Measurements from ENCODE around the gene EXOC6B.

Gene EXOC6B

DNA sequence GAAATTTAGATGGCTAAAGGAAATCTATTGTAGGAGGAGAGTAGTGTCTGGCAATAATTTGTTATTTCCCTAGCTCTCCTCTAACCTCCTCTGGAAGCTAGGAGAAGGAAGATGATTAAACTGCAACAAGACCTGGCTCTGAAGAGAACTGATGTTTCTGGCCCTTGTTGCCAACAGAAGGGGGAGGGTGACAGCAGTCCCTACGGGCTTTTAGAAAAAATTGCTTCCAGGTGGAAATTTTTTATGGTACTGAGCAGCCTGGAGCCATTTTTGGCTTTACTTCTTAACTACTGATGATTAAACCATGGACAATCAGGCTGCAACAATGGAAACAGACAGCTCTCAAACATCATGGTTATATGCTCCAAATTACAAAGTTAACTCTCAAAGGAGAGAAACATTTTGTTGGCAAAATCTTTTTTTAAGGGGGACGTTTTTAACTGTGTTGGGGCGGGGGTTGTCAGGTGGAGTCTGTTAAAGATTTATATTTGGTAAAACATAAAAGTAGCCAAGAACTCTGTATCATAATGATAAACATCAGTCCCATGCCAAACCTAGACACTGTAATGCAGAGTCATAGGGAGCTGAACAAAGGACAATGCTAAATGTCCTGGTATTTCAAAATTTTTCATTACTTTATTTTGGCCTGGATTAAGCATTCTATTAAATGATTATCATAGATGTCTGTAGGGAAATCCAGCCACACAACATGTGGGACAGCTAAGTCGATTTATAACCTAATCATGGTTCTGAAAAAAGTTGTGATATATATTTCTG is 70.0 kb downstream of the EXOC6B start:
- DNase-seq, result no peak
- in situ Hi-C loops (cut with HindIII; ENCODE audit: low pct_ligation_motif_present, low pct_unique_long_range_greater_than_20kb, low sequenced_read_pairs), result no loop called here

DNA sequence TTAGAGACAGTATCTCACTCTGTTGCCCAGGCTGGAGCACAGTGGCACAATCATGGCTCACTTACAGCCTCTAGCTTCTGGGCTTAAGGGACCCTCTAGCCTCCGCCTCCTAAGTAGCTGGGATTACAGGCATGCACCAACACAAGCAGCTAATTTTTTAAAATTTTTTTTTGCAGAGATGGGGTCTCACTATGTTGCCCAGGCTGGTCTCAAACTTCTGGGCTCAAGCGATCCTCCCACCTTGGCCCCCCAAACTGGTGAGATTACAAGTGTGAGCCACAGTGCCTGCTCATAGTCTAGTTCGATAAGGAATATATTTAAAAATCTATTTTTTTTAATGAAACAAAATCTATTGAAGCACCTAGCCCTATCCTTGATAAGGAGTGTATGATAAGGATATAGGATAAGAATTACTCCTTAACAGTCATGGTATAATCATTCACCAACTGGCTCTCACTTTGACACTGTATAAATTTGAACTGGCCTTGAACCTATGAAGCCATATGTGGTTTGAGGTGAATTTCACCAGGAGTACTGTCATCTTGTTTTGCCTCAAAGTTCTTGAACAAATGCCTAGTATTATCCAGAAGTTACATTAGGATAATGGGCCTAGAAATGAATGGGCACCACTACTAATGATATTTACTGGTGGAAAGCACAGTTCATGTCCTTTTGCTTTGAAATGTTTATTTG is 71.1 kb downstream of the EXOC6B start:
- in situ Hi-C loops (cut with HindIII; ENCODE audit: low pct_ligation_motif_present, low pct_unique_long_range_greater_than_20kb, low sequenced_read_pairs), result no loop called here
- no peak for DNase-seq

DNA sequence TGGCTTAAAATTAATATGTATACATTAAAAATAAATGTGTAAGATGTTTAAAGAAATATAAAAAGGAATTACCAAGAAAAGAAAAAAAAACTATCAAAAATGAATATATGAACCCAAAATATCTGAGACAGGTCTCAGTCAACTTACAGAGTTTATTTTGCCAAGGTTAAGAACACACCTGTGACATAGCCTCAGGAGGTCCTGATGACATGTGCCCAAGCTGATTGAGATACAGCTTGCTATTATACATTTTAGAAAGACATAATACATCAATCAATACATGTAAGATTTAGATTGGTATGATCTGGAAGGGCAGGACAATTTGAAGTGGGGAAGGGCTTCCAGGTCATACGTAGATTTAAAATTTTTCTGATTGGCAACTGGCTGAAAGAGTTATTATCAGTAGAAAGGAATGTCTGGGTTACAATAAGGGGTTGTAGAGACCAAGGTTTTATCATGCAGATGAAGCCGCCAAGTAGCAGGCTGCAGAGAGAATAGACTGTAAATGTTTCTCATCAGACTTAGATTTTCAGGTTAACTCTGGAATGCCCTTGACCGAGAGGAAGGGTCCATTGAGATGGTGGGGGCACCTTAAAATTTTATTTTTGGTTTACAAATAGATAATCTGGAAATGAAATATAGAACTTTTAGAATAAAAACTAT is 74.7 kb downstream of the EXOC6B start:
- in situ Hi-C loops (cut with HindIII; ENCODE audit: low pct_ligation_motif_present, low pct_unique_long_range_greater_than_20kb, low sequenced_read_pairs), result no loop called here
- DNase-seq, result no peak

DNA sequence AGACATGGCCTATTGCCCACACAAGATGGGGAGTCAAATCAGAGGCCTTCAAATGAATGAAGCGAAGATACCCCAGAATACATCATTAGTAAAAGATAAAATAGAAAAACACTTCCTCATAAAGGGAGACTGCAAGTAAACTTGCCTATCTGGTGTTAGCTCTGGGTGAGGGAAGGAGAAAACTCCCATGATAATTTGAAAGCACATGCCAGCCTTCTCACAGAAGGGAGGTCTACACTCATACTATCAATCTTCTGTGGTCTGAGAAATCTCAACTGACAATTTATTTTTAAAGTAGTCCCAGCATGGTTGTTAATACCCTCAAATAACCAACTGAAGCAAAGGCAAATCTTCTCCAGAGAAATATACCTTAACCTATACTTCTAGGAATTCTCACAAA is 75.4 kb downstream of the EXOC6B start:
- DNase-seq, result no peak
- in situ Hi-C loops (cut with HindIII; ENCODE audit: low pct_ligation_motif_present, low pct_unique_long_range_greater_than_20kb, low sequenced_read_pairs), result no loop called here

DNA sequence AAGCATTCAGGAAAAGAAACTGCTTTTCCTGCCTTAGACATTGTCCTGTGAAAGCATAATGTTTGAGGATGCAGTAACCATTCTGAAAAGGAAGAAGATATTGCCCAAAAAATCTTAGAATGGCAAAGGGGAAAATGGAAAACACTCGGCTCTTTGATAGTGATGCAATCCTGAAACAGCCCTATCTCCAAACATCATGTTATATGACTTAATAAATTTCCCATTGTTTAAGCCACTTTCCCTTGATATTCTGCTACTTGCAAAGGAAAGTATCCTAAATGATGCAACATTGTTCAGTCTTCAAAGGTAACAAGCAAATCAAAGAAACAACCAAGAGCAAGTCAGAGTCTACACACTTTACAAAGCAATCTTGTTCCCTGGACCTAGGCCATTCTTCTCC is 78.5 kb downstream of the EXOC6B start:
- DNase-seq, result no peak
- in situ Hi-C loops (cut with HindIII; ENCODE audit: low pct_ligation_motif_present, low pct_unique_long_range_greater_than_20kb, low sequenced_read_pairs), result no loop called here

DNA sequence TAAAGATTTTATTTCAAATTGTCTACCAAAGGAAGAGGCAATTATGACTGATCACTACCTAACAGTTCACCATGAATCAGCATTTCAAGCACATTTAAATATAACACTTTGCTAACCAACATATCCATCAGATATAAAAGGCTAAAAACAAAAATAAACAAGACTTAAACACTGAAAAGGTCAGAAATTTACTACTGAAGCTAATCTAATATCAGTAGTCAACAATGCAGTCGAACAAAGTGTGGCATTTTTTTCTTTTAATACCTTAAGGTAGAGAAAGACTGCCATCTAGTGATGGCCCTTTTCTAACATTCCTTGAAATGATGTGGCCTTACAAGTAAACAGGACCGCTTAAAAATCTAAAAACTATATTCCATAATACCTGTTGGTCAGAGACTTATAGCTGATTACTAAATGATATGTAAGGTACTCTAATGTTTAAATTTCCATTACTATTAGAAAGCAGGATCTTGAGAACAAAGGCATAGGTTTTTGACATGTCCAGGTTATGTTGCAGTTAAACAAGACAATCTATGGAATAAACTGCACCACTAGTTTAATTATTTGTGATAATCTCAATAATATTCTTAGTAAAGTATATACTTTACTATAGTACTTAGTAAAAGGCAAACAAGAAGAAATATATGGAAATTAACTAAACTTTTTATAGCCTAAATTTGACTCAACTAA is 80.0 kb downstream of the EXOC6B start:
- in situ Hi-C loops (cut with HindIII; ENCODE audit: low pct_ligation_motif_present, low pct_unique_long_range_greater_than_20kb, low sequenced_read_pairs), result no loop called here
- peak; percentile 71 for DNase-seq

DNA sequence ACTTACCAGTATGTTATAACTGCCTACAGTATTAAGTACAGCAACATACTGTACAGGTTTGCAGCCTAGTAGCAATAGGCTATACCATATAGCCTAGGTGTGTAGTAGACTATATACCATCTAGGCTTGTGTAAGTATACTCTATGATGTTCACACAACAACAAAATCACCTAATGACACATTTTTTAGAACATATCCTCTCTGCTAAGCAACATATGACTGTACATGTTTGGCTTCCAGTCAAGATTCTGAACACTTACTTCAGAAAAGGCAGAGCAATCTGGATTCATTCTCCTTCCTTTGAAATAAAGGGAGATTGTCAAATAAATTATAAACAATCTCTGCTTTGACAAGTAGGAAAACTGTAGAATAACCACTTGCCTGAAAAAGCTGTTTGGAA is 81.8 kb downstream of the EXOC6B start:
- no peak for DNase-seq
- in situ Hi-C loops (cut with HindIII; ENCODE audit: low pct_ligation_motif_present, low pct_unique_long_range_greater_than_20kb, low sequenced_read_pairs), result no loop called here

DNA sequence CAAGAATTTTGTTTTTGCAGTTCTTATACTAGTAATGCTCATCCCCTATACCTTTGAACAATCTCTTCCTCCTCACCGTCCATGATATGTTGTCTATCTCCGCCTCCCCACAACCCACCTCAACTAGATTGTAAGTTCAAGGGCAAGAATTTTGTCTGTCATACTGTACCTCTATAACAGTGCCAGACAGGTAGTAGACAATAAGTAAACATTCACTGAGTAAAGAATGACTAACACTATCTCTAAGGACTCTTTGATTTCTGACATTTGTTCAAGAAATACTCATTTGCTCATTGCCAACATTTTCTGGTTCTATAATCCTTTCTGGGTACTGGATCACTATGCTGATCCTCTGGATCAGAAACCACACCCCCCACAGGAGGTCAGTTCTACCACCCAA is 82.4 kb downstream of the EXOC6B start:
- in situ Hi-C loops (cut with HindIII; ENCODE audit: low pct_ligation_motif_present, low pct_unique_long_range_greater_than_20kb, low sequenced_read_pairs), result no loop called here
- no peak for DNase-seq

DNA sequence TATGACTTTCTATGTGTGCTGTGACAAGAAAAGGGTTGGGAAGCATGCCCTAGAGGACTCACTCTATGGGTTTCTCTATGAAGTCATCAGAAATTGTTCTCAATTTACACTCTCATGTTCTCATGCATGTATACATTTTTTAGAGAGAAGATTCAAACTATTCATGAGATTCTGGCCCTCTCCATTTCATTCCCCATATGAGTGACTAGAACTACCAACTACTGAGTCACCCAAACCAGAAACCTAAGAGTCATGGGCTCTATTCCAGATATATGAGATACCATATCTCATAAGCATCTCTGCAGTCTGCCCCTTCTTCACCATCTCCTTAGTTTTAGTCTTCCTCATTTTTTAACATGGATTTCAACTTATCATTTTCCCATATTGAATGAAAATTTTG is 87.7 kb downstream of the EXOC6B start:
- no peak for DNase-seq
- in situ Hi-C loops (cut with HindIII; ENCODE audit: low pct_ligation_motif_present, low pct_unique_long_range_greater_than_20kb, low sequenced_read_pairs), result no loop called here

DNA sequence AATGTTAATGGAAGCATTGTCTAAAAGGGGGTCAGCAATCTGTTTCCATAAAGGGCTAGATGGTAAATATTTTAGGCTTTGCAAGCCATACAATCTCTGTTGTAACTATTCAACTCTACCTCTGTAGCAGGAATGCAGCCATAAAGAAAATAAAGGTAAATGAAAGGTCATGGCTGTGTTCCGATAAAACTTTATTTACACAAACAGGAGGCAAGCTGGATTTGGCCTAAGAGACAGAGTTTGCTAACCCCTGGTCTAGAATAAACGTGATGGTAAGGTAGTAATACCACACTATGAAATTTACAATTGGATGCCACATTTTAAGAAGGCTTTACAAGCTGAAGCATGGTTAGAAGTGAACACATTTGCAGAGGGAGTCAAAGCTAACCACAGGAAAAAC is 91.4 kb downstream of the EXOC6B start:
- DNase-seq, result no peak

DNA sequence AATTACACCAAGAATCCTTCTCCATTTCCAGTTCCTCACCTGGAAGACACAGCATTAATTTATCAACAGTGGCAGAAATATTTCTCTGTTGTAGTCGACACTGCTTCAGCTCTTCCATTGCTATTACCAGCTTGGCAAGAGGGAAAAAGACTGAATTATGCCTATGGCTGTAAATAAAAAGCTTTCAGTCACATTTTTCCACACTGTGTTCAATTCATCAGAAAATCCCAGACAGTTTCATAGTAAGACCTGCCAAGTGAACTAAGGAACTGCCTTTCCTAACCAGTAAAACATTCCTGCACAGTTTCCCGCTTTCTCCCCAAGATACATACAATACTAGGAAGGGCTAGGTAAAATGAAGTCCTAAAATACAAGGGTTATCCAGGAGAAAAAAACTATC is 94.7 kb downstream of the EXOC6B start:
- in situ Hi-C loops (cut with HindIII; ENCODE audit: low pct_ligation_motif_present, low pct_unique_long_range_greater_than_20kb, low sequenced_read_pairs), result no loop called here
- no peak for DNase-seq

More for the DNA sequence above, 91.4 kb downstream of the EXOC6B start:
- in situ Hi-C loops (cut with HindIII; ENCODE audit: low pct_ligation_motif_present, low pct_unique_long_range_greater_than_20kb, low sequenced_read_pairs), result no loop called here

DNA sequence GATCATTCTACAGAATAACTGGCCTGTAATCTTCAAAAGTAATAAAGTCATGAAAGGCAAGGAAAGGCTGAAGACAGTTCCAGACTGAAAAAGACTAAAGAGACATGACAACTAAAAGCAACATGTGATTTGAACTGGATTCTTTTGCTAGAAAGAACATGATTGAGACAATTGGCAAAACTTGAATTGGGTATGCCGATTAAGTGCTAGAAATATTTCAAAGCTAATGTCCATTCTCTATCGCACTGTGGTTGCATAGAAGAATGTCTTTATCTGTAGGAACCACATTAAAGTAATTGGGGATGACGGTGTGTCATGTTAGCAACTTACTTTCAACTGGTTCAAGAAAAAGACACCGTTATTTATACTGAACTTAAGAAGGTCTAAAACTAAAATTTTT is 98.5 kb downstream of the EXOC6B start:
- DNase-seq, result no peak
- in situ Hi-C loops (cut with HindIII; ENCODE audit: low pct_ligation_motif_present, low pct_unique_long_range_greater_than_20kb, low sequenced_read_pairs), result no loop called here

DNA sequence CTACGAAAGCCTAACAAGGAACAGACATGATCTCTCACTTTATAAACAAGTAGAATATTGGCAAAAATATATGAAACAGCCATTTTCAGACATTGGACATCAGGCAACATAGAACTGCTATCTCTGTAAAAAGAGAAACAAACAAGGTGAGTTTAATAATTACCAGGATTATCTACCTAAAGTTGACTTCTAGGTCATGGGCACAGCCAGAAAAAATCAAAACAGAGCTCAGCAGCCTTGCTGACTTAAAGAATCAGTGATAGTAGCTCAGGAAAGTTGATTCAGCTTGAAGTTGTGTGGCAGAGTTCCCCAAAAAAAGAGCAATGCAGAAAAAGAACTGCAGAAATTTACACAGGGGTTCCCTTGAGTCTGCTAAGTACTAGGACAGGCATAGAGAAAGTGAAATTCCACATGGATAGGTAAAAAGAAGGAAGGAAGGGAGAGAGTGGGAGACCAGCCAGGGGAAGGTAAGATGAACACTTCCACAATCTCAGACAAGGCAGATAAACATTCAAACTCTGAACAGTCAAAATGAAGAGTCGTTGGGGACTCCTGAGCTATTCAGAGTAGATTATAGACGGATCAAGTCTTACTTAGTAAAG is 102.0 kb downstream of the EXOC6B start:
- DNase-seq, result no peak

DNA sequence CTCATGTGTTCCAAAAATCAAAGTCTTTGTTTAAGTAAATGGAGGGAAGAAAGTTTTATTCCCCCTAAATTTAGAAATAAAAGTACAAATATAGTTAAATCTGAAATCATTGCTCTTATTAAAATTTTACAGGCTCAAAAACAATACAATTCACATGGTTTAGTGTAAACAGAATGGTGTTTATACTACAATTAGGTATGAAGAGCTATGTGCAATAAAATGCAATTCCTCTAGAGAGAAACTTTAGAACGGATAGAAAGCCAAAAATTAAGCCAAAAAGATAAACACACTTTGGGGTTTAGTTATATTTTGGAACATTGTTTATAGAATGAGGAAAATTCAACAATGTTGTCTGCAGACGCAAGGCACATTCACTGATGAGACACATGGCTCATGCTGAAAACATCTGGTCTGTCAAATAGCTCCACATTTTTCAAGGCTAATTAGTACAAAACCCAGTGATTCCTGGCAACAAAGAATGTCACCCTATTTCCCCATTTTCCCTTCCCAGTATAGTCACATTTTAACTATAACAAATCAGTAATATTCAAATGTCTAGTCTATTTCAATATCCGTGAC is 103.3 kb downstream of the EXOC6B start:
- DNase-seq, result no peak
- in situ Hi-C loops (cut with HindIII; ENCODE audit: low pct_ligation_motif_present, low pct_unique_long_range_greater_than_20kb, low sequenced_read_pairs), result no loop called here

More for the DNA sequence above, 102.0 kb downstream of the EXOC6B start:
- in situ Hi-C loops (cut with HindIII; ENCODE audit: low pct_ligation_motif_present, low pct_unique_long_range_greater_than_20kb, low sequenced_read_pairs), result no loop called here

DNA sequence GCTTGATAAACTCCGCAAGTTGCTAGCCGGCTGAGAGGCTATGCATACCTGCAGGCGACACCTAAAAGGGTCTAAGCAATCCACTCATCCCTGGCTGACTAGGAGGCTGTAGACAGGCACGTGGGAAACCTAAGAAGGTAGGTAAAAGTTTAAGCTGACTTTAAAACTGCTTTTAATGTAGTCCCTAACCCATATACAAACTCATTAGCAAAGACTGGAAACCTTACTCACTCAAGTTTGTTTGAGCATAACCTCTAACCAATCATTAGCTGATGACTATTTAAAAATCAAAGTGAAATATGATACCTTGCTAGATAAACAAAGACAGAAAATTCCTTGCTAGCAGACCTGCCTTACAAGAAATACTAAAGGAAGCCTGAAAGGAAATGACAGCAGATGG is 106.4 kb downstream of the EXOC6B start:
- no peak for DNase-seq
- in situ Hi-C loops (cut with HindIII; ENCODE audit: low pct_ligation_motif_present, low pct_unique_long_range_greater_than_20kb, low sequenced_read_pairs), result no loop called here

DNA sequence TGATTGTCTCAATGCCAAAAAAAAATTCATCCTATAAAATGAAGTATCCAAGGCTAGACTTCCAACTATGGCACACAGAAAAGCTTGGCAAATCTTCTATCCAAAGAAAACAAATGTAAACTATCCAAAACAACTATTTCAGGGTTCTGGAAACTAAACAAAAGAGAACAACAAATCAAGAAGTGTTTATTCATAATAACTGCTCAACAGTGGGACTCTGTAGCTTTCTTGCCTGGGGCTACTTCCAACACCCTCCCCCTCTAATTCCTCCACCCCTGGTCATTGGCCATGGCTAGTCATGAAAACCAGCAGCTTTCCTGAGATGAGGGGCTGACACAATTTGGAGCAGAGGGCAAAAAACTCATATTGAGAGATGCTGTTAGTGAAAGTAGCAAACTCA is 107.0 kb downstream of the EXOC6B start:
- DNase-seq, result no peak
- in situ Hi-C loops (cut with HindIII; ENCODE audit: low pct_ligation_motif_present, low pct_unique_long_range_greater_than_20kb, low sequenced_read_pairs), result no loop called here

DNA sequence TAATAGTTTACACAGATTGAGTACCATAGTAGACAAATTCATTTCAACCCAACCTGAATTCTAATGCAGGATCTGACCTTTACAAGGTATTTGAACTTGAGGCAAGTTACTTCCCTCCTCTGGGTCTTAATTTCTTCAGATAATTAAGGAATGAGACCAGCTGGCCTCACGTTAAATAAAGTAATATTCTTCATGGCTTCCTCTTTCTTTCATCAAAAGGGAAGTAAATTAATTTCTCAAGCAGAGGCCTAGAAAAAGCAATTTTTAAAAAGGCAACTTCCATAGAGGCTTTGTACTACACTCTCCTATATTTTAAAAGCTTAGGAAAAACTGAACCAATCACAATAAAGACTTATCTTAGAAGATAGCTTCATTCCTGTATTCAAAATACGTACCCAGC is 109.2 kb downstream of the EXOC6B start:
- DNase-seq, result no peak
- in situ Hi-C loops (cut with HindIII; ENCODE audit: low pct_ligation_motif_present, low pct_unique_long_range_greater_than_20kb, low sequenced_read_pairs), result no loop called here

DNA sequence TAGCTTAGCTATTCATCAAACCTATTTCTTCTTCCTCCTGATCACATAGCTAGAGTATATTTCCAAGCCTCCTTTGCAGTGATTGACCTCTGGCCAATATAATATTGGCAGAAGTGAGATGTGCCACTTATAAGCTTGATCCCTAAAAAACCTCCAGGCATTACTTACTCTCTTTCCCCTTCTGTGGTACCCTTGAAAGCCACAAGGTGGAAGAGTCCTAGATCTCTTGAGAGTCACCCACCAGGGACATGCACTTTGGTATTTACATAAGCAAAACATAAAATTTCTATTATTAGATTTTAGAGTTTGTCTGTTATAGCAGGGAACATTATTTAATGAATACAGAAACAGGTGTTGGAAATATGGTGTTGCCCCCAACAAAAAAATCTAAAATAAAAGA is 112.0 kb downstream of the EXOC6B start:
- peak; percentile 4 for DNase-seq
- in situ Hi-C loops (cut with HindIII; ENCODE audit: low pct_ligation_motif_present, low pct_unique_long_range_greater_than_20kb, low sequenced_read_pairs), result no loop called here

Measured in ACHN (cell line).